NCI-H1436 treated with DMSO at 0.1 percent for 48 hours (cell line): ENCODE data around the gene ZBTB46.
"Not testable (repeated sequence)": the region's sequence is repeated elsewhere in the genome, so short reads cannot be mapped to it uniquely, and the experiment has no call there.

Experiments used
- DNase-seq: peaks from one replicate; lab custom pipeline; 2025; lab: John Stamatoyannopoulos, UW

ZBTB46 gene

GRCh38 chr20:63858393-63859165 is 27.5 kb upstream of the ZBTB46 start:
- DNase-seq: no peak

GRCh38 chr20:63857764-63858392 is 26.8 kb upstream of the ZBTB46 start:
- no peak for DNase-seq

- no peak for DNase-seq
These were observed 25.0 kb upstream of the ZBTB46 start for GRCh38 chr20:63856098-63856511.

GRCh38 chr20:63855363-63856097 is 24.5 kb upstream of the ZBTB46 start:
- DNase-seq: no peak

GRCh38 chr20:63854766-63855362 is 23.8 kb upstream of the ZBTB46 start:
- no peak for DNase-seq

GRCh38 chr20:63854069-63854765 is 23.2 kb upstream of the ZBTB46 start:
- no peak for DNase-seq

GRCh38 chr20:63853733-63854068 is 22.6 kb upstream of the ZBTB46 start:
- DNase-seq: not testable (repeated sequence)

- not testable (repeated sequence) for DNase-seq
These were observed 20.5 kb upstream of the ZBTB46 start for GRCh38 chr20:63851548-63851943.

GRCh38 chr20:63850689-63851547 is 19.9 kb upstream of the ZBTB46 start:
- DNase-seq: no peak

- no peak for DNase-seq
These were observed 17.2 kb upstream of the ZBTB46 start for GRCh38 chr20:63848003-63848911.

GRCh38 chr20:63847237-63848002 is 16.4 kb upstream of the ZBTB46 start:
- no peak for DNase-seq

GRCh38 chr20:63846888-63847236 is 15.8 kb upstream of the ZBTB46 start:
- no peak for DNase-seq

- DNase-seq: no peak
These were observed 15.2 kb upstream of the ZBTB46 start for GRCh38 chr20:63846128-63846771.

GRCh38 chr20:63844511-63844991 is 13.5 kb upstream of the ZBTB46 start:
- DNase-seq: no peak

- DNase-seq: no peak
These were observed 12.7 kb upstream of the ZBTB46 start for GRCh38 chr20:63843778-63844177.

- no peak for DNase-seq
These were observed 12.2 kb upstream of the ZBTB46 start for GRCh38 chr20:63843222-63843621.

- DNase-seq: no peak
These were observed 11.2 kb upstream of the ZBTB46 start for GRCh38 chr20:63842258-63842657.

GRCh38 chr20:63840405-63840828 is 9.4 kb upstream of the ZBTB46 start:
- no peak for DNase-seq

- no peak for DNase-seq
These were observed 8.6 kb upstream of the ZBTB46 start for GRCh38 chr20:63839620-63840019.
